HG02610 (cell line): Measurements from ENCODE around the gene STK10.

ENCODE experiments used
- ATAC-seq: cut with Tn5 transposase; IDR thresholded peaks from one replicate; pipeline ENCODE4 v1.9.1; 2021; ENCODE audit warnings: mild to moderate bottlenecking, moderate library complexity; ENCODE audit not compliant: unreplicated experiment

STK10 gene

GRCh38 chr5:172093559-172093958 is 94.5 kb downstream of the STK10 start:
- ATAC-seq = no peak

- no peak for ATAC-seq
These were observed 95.9 kb downstream of the STK10 start for GRCh38 chr5:172091956-172092732.

- ATAC-seq = no peak
These were observed 97.0 kb downstream of the STK10 start for GRCh38 chr5:172090976-172091547.

GRCh38 chr5:172089298-172090117 is 98.5 kb downstream of the STK10 start:
- ATAC-seq = no peak

- ATAC-seq = no peak
These were observed 99.2 kb downstream of the STK10 start for GRCh38 chr5:172088801-172089200.

- ATAC-seq = no peak
These were observed 101.6 kb downstream of the STK10 start for GRCh38 chr5:172086194-172086975.

GRCh38 chr5:172085738-172086137 is 102.3 kb downstream of the STK10 start:
- no peak for ATAC-seq

GRCh38 chr5:172082180-172082579 is 105.8 kb downstream of the STK10 start:
- no peak for ATAC-seq

GRCh38 chr5:172079876-172080275 is 108.1 kb downstream of the STK10 start:
- no peak for ATAC-seq

- no peak for ATAC-seq
These were observed 109.2 kb downstream of the STK10 start for GRCh38 chr5:172078726-172079345.

GRCh38 chr5:172077664-172078425 is 110.2 kb downstream of the STK10 start:
- no peak for ATAC-seq

GRCh38 chr5:172076761-172077244 is 111.2 kb downstream of the STK10 start:
- ATAC-seq = no peak

GRCh38 chr5:172075656-172076055 is 112.4 kb downstream of the STK10 start:
- ATAC-seq = no peak

GRCh38 chr5:172074896-172075295 is 113.1 kb downstream of the STK10 start:
- ATAC-seq = no peak

- no peak for ATAC-seq
These were observed 116.6 kb downstream of the STK10 start for GRCh38 chr5:172071309-172071875.

GRCh38 chr5:172065431-172066065 is 122.5 kb downstream of the STK10 start:
- no peak for ATAC-seq

- no peak for ATAC-seq
These were observed 123.3 kb downstream of the STK10 start for GRCh38 chr5:172064766-172065165.

GRCh38 chr5:172064358-172064757 is 123.7 kb downstream of the STK10 start:
- ATAC-seq = no peak
